ENCODE measurements around the gene CEP164.

- TF ChIP-seq, protein P1, sequence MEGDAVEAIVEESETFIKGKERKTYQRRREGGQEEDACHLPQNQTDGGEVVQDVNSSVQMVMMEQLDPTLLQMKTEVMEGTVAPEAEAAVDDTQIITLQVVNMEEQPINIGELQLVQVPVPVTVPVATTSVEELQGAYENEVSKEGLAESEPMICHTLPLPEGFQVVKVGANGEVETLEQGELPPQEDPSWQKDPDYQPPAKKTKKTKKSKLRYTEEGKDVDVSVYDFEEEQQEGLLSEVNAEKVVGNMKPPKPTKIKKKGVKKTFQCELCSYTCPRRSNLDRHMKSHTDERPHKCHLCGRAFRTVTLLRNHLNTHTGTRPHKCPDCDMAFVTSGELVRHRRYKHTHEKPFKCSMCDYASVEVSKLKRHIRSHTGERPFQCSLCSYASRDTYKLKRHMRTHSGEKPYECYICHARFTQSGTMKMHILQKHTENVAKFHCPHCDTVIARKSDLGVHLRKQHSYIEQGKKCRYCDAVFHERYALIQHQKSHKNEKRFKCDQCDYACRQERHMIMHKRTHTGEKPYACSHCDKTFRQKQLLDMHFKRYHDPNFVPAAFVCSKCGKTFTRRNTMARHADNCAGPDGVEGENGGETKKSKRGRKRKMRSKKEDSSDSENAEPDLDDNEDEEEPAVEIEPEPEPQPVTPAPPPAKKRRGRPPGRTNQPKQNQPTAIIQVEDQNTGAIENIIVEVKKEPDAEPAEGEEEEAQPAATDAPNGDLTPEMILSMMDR (IDR thresholded peaks at IDR 0.05; ENCODE audit: insufficient read depth, low read depth, low read length): no peak
- TF ChIP-seq EZH2 (IDR thresholded peaks at IDR 0.05; ENCODE audit: insufficient read depth, low read length): no peak
Observed at GRCh38 chr11:117333917-117334316, 6.3 kb downstream of the CEP164 start.

Measured in astrocyte (in vitro differentiated cells and primary cell).